Mammary epithelial cell (primary cell): ENCODE results near the gene SDK1.

Experiments
- EZH2 ChIP-seq: IDR thresholded peaks from 2 replicates; pipeline ENCODE4 v1.6.1; 2012; ENCODE audit warnings: low read length, inconsistent platforms, borderline replicate concordance
- TF ChIP-seq, protein P1 (sequence below), 2 donors: IDR thresholded peaks in 1 of 2; conservative IDR thresholded peaks in 1 of 2; 2 replicates each; pipeline ENCODE4 v1.5.1; 2011 to 2012; ENCODE audit warnings: inconsistent platforms in 2 of 2, low read length in 2 of 2, mild to moderate bottlenecking in 2 of 2, control low read depth in 1 of 2, low read depth in 1 of 2; ENCODE audit not compliant: insufficient read depth in 1 of 2; ENCODE audit errors: extremely low read depth in 1 of 2

DNA sequence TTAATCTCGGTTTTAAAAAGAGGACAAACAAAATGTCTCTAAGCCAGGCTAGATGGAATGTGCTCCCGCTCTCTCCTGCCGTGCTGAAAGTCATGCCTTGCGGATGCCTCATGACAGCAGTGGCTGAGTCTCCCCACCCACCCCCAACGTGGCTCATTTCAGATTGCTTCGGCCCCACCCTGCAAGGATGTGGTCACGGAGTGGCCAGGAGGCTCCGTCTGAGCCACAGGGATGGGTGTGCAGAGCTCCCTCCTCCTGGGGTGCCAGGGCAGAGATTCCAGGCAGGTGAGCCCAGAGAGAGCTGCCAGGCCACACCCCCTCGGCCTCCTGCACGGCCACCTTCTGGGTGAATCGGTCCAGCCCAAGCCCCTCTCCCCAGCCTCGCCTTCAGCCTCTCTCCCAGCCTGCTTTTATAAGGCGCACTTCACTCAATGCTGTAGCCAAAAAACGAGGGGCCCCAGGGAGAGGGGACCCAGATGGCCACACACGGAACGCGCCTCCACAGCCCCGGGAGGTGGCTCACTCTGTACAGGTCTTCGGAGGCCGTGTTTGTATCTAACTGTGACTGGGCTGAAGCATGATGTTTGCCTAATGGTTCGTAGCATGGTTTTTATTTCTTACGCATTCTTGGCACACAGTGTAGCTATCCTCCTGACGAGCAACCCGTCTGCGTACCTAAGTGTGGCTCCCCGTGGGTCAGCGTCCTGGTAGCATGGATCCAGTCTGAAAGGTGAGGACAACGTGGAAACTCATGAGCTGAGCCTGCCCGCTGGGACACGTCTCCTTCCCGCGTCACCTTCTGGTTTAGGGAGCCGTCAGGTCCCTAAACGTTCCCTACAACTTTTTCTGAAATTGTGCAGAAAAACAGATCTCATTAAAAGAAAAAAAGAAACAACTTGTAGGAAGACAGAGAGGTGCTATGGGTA is 967.3 kb downstream of the SDK1 start:
- TF ChIP-seq, protein P1, sequence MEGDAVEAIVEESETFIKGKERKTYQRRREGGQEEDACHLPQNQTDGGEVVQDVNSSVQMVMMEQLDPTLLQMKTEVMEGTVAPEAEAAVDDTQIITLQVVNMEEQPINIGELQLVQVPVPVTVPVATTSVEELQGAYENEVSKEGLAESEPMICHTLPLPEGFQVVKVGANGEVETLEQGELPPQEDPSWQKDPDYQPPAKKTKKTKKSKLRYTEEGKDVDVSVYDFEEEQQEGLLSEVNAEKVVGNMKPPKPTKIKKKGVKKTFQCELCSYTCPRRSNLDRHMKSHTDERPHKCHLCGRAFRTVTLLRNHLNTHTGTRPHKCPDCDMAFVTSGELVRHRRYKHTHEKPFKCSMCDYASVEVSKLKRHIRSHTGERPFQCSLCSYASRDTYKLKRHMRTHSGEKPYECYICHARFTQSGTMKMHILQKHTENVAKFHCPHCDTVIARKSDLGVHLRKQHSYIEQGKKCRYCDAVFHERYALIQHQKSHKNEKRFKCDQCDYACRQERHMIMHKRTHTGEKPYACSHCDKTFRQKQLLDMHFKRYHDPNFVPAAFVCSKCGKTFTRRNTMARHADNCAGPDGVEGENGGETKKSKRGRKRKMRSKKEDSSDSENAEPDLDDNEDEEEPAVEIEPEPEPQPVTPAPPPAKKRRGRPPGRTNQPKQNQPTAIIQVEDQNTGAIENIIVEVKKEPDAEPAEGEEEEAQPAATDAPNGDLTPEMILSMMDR (conservative IDR thresholded peaks at IDR 0.05 in 1 of 2, IDR thresholded peaks at IDR 0.05 in 1 of 2; ENCODE audit: extremely low read depth in 1 of 2, insufficient read depth in 1 of 2, low read depth in 1 of 2, low read length in 2 of 2), result no peak
- no peak for TF ChIP-seq EZH2
